T1000 (cell line): ENCODE data around the gene IGFBP7.

ENCODE experiments used
- DNase-seq: peaks from one replicate; lab custom pipeline; 2025; ENCODE audit warnings: mixed read lengths; lab: John Stamatoyannopoulos, UW

IGFBP7 gene

GRCh38 chr4:57095245-57095644 is 14.9 kb downstream of the IGFBP7 start:
- no peak for DNase-seq

GRCh38 chr4:57094832-57095223 is 15.4 kb downstream of the IGFBP7 start:
- no peak for DNase-seq

- DNase-seq, result no peak
Observed at GRCh38 chr4:57093845-57094831, 16.0 kb downstream of the IGFBP7 start.

- DNase-seq, result no peak
Observed at GRCh38 chr4:57091657-57092162, 18.5 kb downstream of the IGFBP7 start.

GRCh38 chr4:57090079-57090478 is 20.1 kb downstream of the IGFBP7 start:
- DNase-seq, result no peak

GRCh38 chr4:57089549-57089948 is 20.6 kb downstream of the IGFBP7 start:
- DNase-seq, result no peak

- no peak for DNase-seq
Observed at GRCh38 chr4:57086031-57086723, 24.0 kb downstream of the IGFBP7 start.

GRCh38 chr4:57085278-57085677 is 24.9 kb downstream of the IGFBP7 start:
- DNase-seq, result no peak

- no peak for DNase-seq
Observed at GRCh38 chr4:57084360-57084759, 25.8 kb downstream of the IGFBP7 start.

GRCh38 chr4:57083090-57083489 is 27.1 kb downstream of the IGFBP7 start:
- no peak for DNase-seq

- DNase-seq, result no peak
Observed at GRCh38 chr4:57081651-57082621, 28.2 kb downstream of the IGFBP7 start.

GRCh38 chr4:57080781-57081650 is 29.2 kb downstream of the IGFBP7 start:
- DNase-seq, result peak; percentile 35

- no peak for DNase-seq
Observed at GRCh38 chr4:57078685-57079521, 31.3 kb downstream of the IGFBP7 start.

- DNase-seq, result no peak
Observed at GRCh38 chr4:57077550-57078343, 32.4 kb downstream of the IGFBP7 start.

- DNase-seq, result no peak
Observed at GRCh38 chr4:57076646-57077045, 33.5 kb downstream of the IGFBP7 start.

- no peak for DNase-seq
Observed at GRCh38 chr4:57075367-57075766, 34.8 kb downstream of the IGFBP7 start.

- DNase-seq, result peak; percentile 43
Observed at GRCh38 chr4:57074744-57075143, 35.4 kb downstream of the IGFBP7 start.

- no peak for DNase-seq
Observed at GRCh38 chr4:57073559-57073958, 36.6 kb downstream of the IGFBP7 start.

- no peak for DNase-seq
Observed at GRCh38 chr4:57071326-57071725, 38.9 kb downstream of the IGFBP7 start.
